GM23248 (cell line): ENCODE data around the gene ATG9A. TPM values are rescaled to one million over a fixed set of nuclear protein-coding genes. Genes with fewer than 3 reads are reported as not detected.
A peak's percentile ranks its signal among the peaks of the same experiment; 100 is the strongest.

ENCODE experiments used
- DNase-seq: peaks from one replicate; pipeline ENCODE4 v3.0.0-alpha.2; 2015
- H2AFZ ChIP-seq: fragments of 200-600 bp; sonication (generic); 2 replicates; pipeline ENCODE4 v1.6.1; 2016; ENCODE audit warnings: antibody characterized with exemption
- H3F3A ChIP-seq: fragments of 200-600 bp; sonication (generic); 2 replicates; pipeline ENCODE4 v1.6.1; 2016; ENCODE audit warnings: mild to moderate bottlenecking, antibody characterized with exemption, mixed run types; ENCODE audit not compliant: insufficient read depth
- H3K27ac ChIP-seq: fragments of 200-600 bp; sonication (generic); 2 replicates; pipeline ENCODE4 v1.5.1; 2016; ENCODE audit warnings: mild to moderate bottlenecking
- H3K27me3 ChIP-seq: fragments of 200-600 bp; sonication (generic); replicated peaks from 2 replicates; pipeline ENCODE4 v1.6.1; 2016; ENCODE audit warnings: mild to moderate bottlenecking; ENCODE audit not compliant: insufficient read depth
- H3K36me3 ChIP-seq: fragments of 200-600 bp; sonication (generic); 2 replicates; pipeline ENCODE4 v1.6.1; 2016; ENCODE audit warnings: low read depth, mild to moderate bottlenecking
- H3K4me1 ChIP-seq: fragments of 200-600 bp; sonication (generic); 2 replicates; pipeline ENCODE4 v1.6.1; 2016; ENCODE audit warnings: mild to moderate bottlenecking; ENCODE audit not compliant: insufficient read depth
- H3K4me2 ChIP-seq: fragments of 200-600 bp; sonication (generic); one replicate; pipeline ENCODE4 v1.6.1; 2016; ENCODE audit warnings: mild to moderate bottlenecking; ENCODE audit not compliant: unreplicated experiment
- H3K4me3 ChIP-seq: fragments of 200-600 bp; sonication (generic); 2 replicates; pipeline ENCODE4 v1.5.1; 2016; ENCODE audit warnings: mild to moderate bottlenecking
- H3K79me2 ChIP-seq: fragments of 200-600 bp; sonication (generic); 2 replicates; pipeline ENCODE4 v1.6.1; 2016; ENCODE audit warnings: mild to moderate bottlenecking; ENCODE audit not compliant: insufficient read depth
- H3K9ac ChIP-seq: fragments of 200-600 bp; sonication (generic); 2 replicates; pipeline ENCODE4 v1.6.1; 2016; ENCODE audit warnings: mild to moderate bottlenecking
- H3K9me2 ChIP-seq: fragments of 200-600 bp; sonication (generic); 2 replicates; pipeline ENCODE4 v1.6.1; 2016; ENCODE audit warnings: mixed run types, mild to moderate bottlenecking, moderate library complexity; ENCODE audit not compliant: insufficient read depth
- H3K9me3 ChIP-seq: fragments of 200-600 bp; sonication (generic); one replicate; pipeline ENCODE4 v1.6.1; 2017; ENCODE audit warnings: low read depth
- H4K20me1 ChIP-seq: fragments of 200-600 bp; sonication (generic); 2 replicates; pipeline ENCODE4 v1.6.0; 2016; ENCODE audit not compliant: insufficient read depth
- EZH2 ChIP-seq: fragments of 200-600 bp; sonication (generic); IDR thresholded peaks from 2 replicates; pipeline ENCODE4 v1.6.1; 2018; ENCODE audit warnings: antibody characterized with exemption, mild to moderate bottlenecking; ENCODE audit not compliant: insufficient read depth, poor library complexity, severe bottlenecking
- EZH2phosphoT487 ChIP-seq: fragments of 200-600 bp; sonication (generic); IDR thresholded peaks from 2 replicates; pipeline ENCODE4 v1.6.1; 2018; ENCODE audit warnings: antibody characterized with exemption, moderate library complexity, mild to moderate bottlenecking, low read depth; ENCODE audit not compliant: insufficient read depth
- WGBS, 2 experiments: methylation state at CpG; one replicate each; pipeline ENCODE4 v1.1.6; 2015 to 2017; ENCODE audit warnings: low lambda C conversion rate in 2 of 2, low coverage in 1 of 2; ENCODE audit errors: missing lambda C conversion rate in 2 of 2; 5-methylcytosine and 5-hydroxymethylcytosine counted together
- in situ Hi-C: fragments of 300-500 bp; cut with MboI; formaldehyde crosslinking; loops from 2 replicates; pipeline ENCODE4 v1.15.0; 2020
- polyA plus RNA-seq: library from polyadenylated mRNA; unstranded; fragments of >200 nt; fragmentation: Nextera tagmentation; extraction: Ambion mirVana; gene quantifications from 2 replicates; pipeline ENCODE4 v1.2.1, GENCODE V29; 2016
- total RNA-seq: library from RNA; depleted of rRNA; stranded (reverse); fragments of >200 nt; shearing (Covaris generic); gene quantifications from 2 replicates; pipeline ENCODE4 v1.2.3, GENCODE V29; 2014

Gene ATG9A
- total and polyA plus RNA-seq, 2 experiments from 2014 or later = 68.5 to 84.4 TPM

DNA sequence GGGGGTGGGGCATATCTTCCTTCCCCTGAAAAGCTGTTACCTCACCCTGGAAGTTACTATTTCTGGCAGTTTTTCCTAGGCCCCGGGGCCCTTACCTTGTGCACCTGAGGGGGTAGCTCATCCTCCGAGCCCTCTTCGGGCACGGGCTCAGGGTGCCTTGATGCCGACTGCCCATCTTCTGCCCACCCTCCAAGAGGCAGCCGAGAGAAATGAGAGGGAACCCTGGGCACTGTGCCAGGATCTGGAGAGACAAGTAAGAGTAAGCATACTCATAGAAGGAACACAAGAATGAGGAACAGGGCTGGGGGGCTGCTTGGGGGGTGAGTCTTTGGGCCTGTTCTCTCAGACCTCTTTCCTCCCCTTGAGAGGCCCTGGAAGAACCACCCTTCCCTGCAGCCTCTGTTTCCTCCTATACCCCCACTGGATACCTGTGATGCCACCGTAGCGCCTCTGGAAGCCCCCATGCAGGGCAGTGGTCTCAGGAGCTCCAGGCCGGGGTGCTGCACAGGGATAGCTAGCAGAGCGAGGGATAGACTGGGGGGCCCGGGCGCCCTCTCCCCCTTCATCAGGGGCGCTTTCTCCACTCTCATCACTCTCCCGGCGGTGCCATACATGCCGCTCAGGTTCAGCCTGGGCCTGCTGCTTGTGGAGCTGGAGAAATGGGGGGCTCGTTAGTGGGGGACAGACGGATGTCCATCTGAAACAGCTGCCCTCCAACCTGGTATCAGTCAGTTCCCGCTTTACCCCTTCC, 8.6 kb downstream of the ATG9A start:
- in situ Hi-C loops = no loop called here

GRCh38 chr2:219219784-219220532, 9.5 kb downstream of the ATG9A start:
- no peak for DNase-seq
- peaks cover 12% of the 10 kb centered on the region; the same call in 1 of the 2 replicates for H3K79me2 ChIP-seq
- WGBS, 2 experiments = 90 to 92% methylated on average over 15 to 18 of the region's 18 CpGs
- peaks cover 25% of the 10 kb centered on the region for H3K36me3 ChIP-seq
- in situ Hi-C loops = no loop called here
- peak overlapping the region; percentile 83; the same call in 1 of the 2 replicates for H3K9ac ChIP-seq
- H3K27ac ChIP-seq = peak overlapping the region; percentile 91; the same call in 1 of the 2 replicates
- TF ChIP-seq EZH2 = no peak
- no peak for TF ChIP-seq EZH2phosphoT487
- no peak overlapping the region for H3K4me3 ChIP-seq
- H3K4me1 ChIP-seq = peaks cover 16% of the 10 kb centered on the region
- no peak overlapping the region for H2AFZ ChIP-seq
- H3K9me2 ChIP-seq = no peaks in the 10 kb centered on the region
- peaks cover 17% of the 10 kb centered on the region for H3F3A ChIP-seq
- no peaks in the 10 kb centered on the region for H4K20me1 ChIP-seq
- H3K4me2 ChIP-seq = no peak overlapping the region
- no peaks in the 10 kb centered on the region for H3K9me3 ChIP-seq
- H3K27me3 ChIP-seq = no peaks in the 10 kb centered on the region

More for the DNA sequence above, 8.6 kb downstream of the ATG9A start:
- H3K36me3 ChIP-seq = peaks cover 25% of the 10 kb centered on the region
- no peak overlapping the region for H2AFZ ChIP-seq
- peaks cover 16% of the 10 kb centered on the region for H3K4me1 ChIP-seq
- H3F3A ChIP-seq = peaks cover 17% of the 10 kb centered on the region
- no peaks in the 10 kb centered on the region for H3K9me2 ChIP-seq
- no peak overlapping the region for H3K4me3 ChIP-seq
- TF ChIP-seq EZH2phosphoT487 = no peak
- no peak for TF ChIP-seq EZH2
- H3K27ac ChIP-seq = no peak overlapping the region
- peaks cover 20% of the 10 kb centered on the region for H3K79me2 ChIP-seq
- no peaks in the 10 kb centered on the region for H3K9me3 ChIP-seq
- H3K27me3 ChIP-seq = no peaks in the 10 kb centered on the region
- 88 to 89% methylated on average over 18 to 19 of the region's 19 CpGs for WGBS, 2 experiments
- no peak overlapping the region for H3K9ac ChIP-seq
- no peaks in the 10 kb centered on the region for H4K20me1 ChIP-seq
- H3K4me2 ChIP-seq = no peak overlapping the region
- no peak for DNase-seq

- Histone ChIP-seq H3K27ac (peak within 1 kb of the TSS; percentile 91), H3K9me3 (no peaks in the 10 kb centered on the region), H3K27me3 (no peaks in the 10 kb centered on the region), H3K4me1 (peaks cover 16% of the 10 kb centered on the region), H2AFZ (peak within 1 kb of the TSS; percentile 35), H4K20me1 (no peaks in the 10 kb centered on the region), H3K4me3 (peak within 1 kb of the TSS; percentile 69), H3K79me2 (peaks cover 11% of the 10 kb centered on the region; the same call in 1 of the 2 replicates), H3K36me3 (peaks cover 15% of the 10 kb centered on the region), H3K4me2 (peak within 1 kb of the TSS; percentile 75), H3K9ac (peak within 1 kb of the TSS; percentile 83), H3K9me2 (no peaks in the 10 kb centered on the region), H3F3A (peaks cover 17% of the 10 kb centered on the region)
- TF ChIP-seq EZH2phosphoT487 (no peak), EZH2 (no peak)
- DNase-seq = peak; percentile 96
- in situ Hi-C loops = no loop called here
- WGBS, 2 experiments = 6 to 9% methylated on average over 47 to 67 of the region's 71 CpGs
These were observed 10.4 kb downstream of the ATG9A start, which contains the start of gene ABCB6 for GRCh38 chr2:219218732-219219701. Gene ABCB6, minus strand, starts transcription at chr2:219218958. Its CDS starts 285 bp downstream, at chr2:219218673.
